Measurements from ENCODE around the gene NCOA1.
A peak's percentile ranks its signal among the peaks of the same experiment; 100 is the strongest.

The NCOA1 gene

DNA sequence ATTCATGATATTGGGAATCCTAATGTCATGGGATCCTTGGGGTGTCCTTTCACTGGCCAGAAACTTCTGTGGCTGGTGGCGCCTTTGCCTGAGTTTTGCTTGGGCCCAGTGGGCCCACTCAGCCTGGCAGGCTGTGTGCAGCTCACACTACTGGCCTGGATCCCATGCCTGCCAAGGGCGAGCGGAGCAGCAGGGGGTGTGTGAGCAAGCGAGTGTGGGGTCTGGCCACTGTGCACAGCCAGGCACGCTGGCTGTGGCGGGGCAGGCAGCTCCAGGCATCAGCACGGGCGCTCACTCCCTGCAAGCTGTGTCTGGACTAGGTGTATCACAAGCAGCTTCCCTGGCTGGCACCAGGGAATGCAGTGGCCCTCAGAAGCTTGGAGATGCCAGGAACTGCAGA is 74.5 kb downstream of the NCOA1 start:
- H3K4me2 ChIP-seq (ENCODE audit: insufficient read depth, low read length, poor library complexity, severe bottlenecking) = no peak overlapping the region
- DNase-seq (ENCODE audit: low spot score) = no peak
- no peak overlapping the region for H2AK5ac ChIP-seq (ENCODE audit: low read depth, low read length)
- no peak overlapping the region for H3K23ac ChIP-seq (ENCODE audit: low read depth, low read length, poor library complexity)
- no peak overlapping the region for H2BK15ac ChIP-seq (ENCODE audit: low read length)
- H4K8ac ChIP-seq (ENCODE audit: low read depth, low read length) = no peak overlapping the region
- H3K79me1 ChIP-seq (ENCODE audit: low read depth, low read length) = no peaks in the 10 kb centered on the region
- peak overlapping the region in 1 of 2 donors; percentile 64 for H3K4me3 ChIP-seq (ENCODE audit: low read length in 2 of 2)
- H2BK12ac ChIP-seq (ENCODE audit: low read length) = no peak overlapping the region
- H3K27ac ChIP-seq (replicated peaks; ENCODE audit: low read length) = no peak overlapping the region
- no peaks in the 10 kb centered on the region for H3K27me3 ChIP-seq (ENCODE audit: control insufficient read depth in 3 of 3, insufficient read depth in 3 of 3, low read depth in 1 of 3, low read length in 3 of 3)
- H2AFZ ChIP-seq (ENCODE audit: low read length) = no peak overlapping the region
- H3K9ac ChIP-seq (ENCODE audit: low read depth, low read length, poor library complexity) = no peak overlapping the region
- H3K4ac ChIP-seq (ENCODE audit: low read length) = no peak overlapping the region
- no peak overlapping the region for H3K18ac ChIP-seq (ENCODE audit: low read length)
- H2BK120ac ChIP-seq (ENCODE audit: low read depth, low read length) = no peak overlapping the region
- H3K14ac ChIP-seq (ENCODE audit: low read length) = no peak overlapping the region
- WGBS, 2 donors (ENCODE audit: extremely low coverage in 2 of 2, insufficient read length in 2 of 2, insufficient replicate concordance in 1 of 2) = no CpG with 5 or more reads among the region's 8 CpGs
- H4K91ac ChIP-seq (ENCODE audit: low read depth, low read length, poor library complexity) = no peak overlapping the region
- H3K36me3 ChIP-seq (replicated peaks in 1 of 2; ENCODE audit: control insufficient read depth in 2 of 2, insufficient read depth in 2 of 2, low read length in 2 of 2) = peaks cover 0 to 31% of the 10 kb centered on the region in 2 donors
- H2BK5ac ChIP-seq (ENCODE audit: low read length) = no peak overlapping the region
- peaks cover 16 to 23% of the 10 kb centered on the region in 2 donors for H3K9me3 ChIP-seq (replicated peaks in 1 of 2; ENCODE audit: control insufficient read depth in 2 of 2, insufficient read depth in 1 of 2, low read depth in 1 of 2, low read length in 2 of 2)
- no peaks in the 10 kb centered on the region for H3K4me1 ChIP-seq (ENCODE audit: control insufficient read depth in 2 of 2, insufficient read depth in 1 of 2, low read depth in 1 of 2, low read length in 2 of 2)

DNA sequence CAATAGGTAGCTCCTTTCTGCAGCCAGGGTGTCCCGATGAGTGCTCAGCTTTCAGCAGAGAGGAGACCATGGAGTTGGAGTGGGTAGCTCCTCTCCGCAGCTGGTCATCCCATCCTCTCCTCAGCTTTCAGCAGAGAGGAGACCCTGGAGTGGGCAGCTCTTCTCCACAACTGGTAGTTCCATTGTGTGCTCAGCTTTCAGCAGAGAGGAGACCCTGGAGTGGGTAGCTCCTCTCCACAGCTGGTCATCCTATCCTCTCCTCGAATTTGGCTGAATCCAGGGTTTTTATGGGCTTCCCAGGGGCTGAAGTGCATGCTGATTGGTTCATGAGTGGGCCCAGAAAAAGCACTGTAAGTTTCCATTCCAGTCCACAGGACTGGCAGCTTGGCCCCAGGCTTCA is 75.2 kb downstream of the NCOA1 start:
- Histone ChIP-seq H2AK5ac (ENCODE audit: low read depth, low read length) (no peak overlapping the region), H3K9me3 (replicated peaks in 1 of 2; ENCODE audit: control insufficient read depth in 2 of 2, insufficient read depth in 1 of 2, low read depth in 1 of 2, low read length in 2 of 2) (peaks cover 16 to 23% of the 10 kb centered on the region in 2 donors), H4K8ac (ENCODE audit: low read depth, low read length) (no peak overlapping the region), H3K27ac (replicated peaks; ENCODE audit: low read length) (no peak overlapping the region), H3K4ac (ENCODE audit: low read length) (no peak overlapping the region), H3K14ac (ENCODE audit: low read length) (no peak overlapping the region), H3K4me2 (ENCODE audit: insufficient read depth, low read length, poor library complexity, severe bottlenecking) (no peak overlapping the region), H3K36me3 (replicated peaks in 1 of 2; ENCODE audit: control insufficient read depth in 2 of 2, insufficient read depth in 2 of 2, low read length in 2 of 2) (peaks cover 0 to 31% of the 10 kb centered on the region in 2 donors), H3K18ac (ENCODE audit: low read length) (no peak overlapping the region), H3K27me3 (ENCODE audit: control insufficient read depth in 3 of 3, insufficient read depth in 3 of 3, low read depth in 1 of 3, low read length in 3 of 3) (no peaks in the 10 kb centered on the region), H3K23ac (ENCODE audit: low read depth, low read length, poor library complexity) (no peak overlapping the region), H3K4me1 (ENCODE audit: control insufficient read depth in 2 of 2, insufficient read depth in 1 of 2, low read depth in 1 of 2, low read length in 2 of 2) (no peaks in the 10 kb centered on the region), H2AFZ (ENCODE audit: low read length) (no peak overlapping the region), H3K9ac (ENCODE audit: low read depth, low read length, poor library complexity) (no peak overlapping the region), H2BK15ac (ENCODE audit: low read length) (no peak overlapping the region), H2BK120ac (ENCODE audit: low read depth, low read length) (no peak overlapping the region), H2BK12ac (ENCODE audit: low read length) (no peak overlapping the region), H2BK5ac (ENCODE audit: low read length) (no peak overlapping the region), H4K91ac (ENCODE audit: low read depth, low read length, poor library complexity) (no peak overlapping the region), H3K79me1 (ENCODE audit: low read depth, low read length) (no peaks in the 10 kb centered on the region), H3K4me3 (ENCODE audit: low read length in 2 of 2) (no peak overlapping the region)
- no peak for DNase-seq (ENCODE audit: low spot score)
- no CpG with 5 or more reads among the region's 3 CpGs for WGBS, 2 donors (ENCODE audit: extremely low coverage in 2 of 2, insufficient read length in 2 of 2, insufficient replicate concordance in 1 of 2)

DNA sequence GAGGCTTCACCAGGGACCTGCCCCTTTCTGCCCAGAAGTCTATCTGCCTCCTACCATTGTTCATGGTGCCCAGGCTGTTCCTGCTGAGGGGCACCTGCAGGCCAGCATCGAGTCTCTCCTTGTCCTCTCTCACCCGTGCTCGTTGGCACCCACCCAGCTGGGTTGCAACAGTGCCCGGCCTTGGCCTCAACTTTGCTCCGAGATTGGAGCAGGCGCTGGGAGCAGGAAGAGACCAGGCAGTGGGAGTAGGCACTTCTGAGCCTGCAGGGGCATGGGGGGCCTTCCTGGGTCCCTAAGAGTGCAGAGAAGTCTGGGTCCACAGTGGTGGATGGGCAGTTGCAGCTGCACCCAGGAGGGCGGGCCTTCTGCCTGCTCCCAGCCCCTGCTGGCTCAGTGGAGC is 75.6 kb downstream of the NCOA1 start:
- Histone ChIP-seq H3K9me3 (replicated peaks in 1 of 2; ENCODE audit: control insufficient read depth in 2 of 2, insufficient read depth in 1 of 2, low read depth in 1 of 2, low read length in 2 of 2) (peaks cover 16 to 23% of the 10 kb centered on the region in 2 donors), H4K8ac (ENCODE audit: low read depth, low read length) (no peak overlapping the region), H3K36me3 (replicated peaks in 1 of 2; ENCODE audit: control insufficient read depth in 2 of 2, insufficient read depth in 2 of 2, low read length in 2 of 2) (peaks cover 0 to 31% of the 10 kb centered on the region in 2 donors), H3K27ac (replicated peaks; ENCODE audit: low read length) (no peak overlapping the region), H3K9ac (ENCODE audit: low read depth, low read length, poor library complexity) (no peak overlapping the region), H4K91ac (ENCODE audit: low read depth, low read length, poor library complexity) (no peak overlapping the region), H3K23ac (ENCODE audit: low read depth, low read length, poor library complexity) (peak overlapping the region; percentile 23), H3K4me2 (ENCODE audit: insufficient read depth, low read length, poor library complexity, severe bottlenecking) (no peak overlapping the region), H3K4me1 (ENCODE audit: control insufficient read depth in 2 of 2, insufficient read depth in 1 of 2, low read depth in 1 of 2, low read length in 2 of 2) (no peaks in the 10 kb centered on the region), H2BK12ac (ENCODE audit: low read length) (no peak overlapping the region), H2BK120ac (ENCODE audit: low read depth, low read length) (no peak overlapping the region), H2AK5ac (ENCODE audit: low read depth, low read length) (no peak overlapping the region), H3K4ac (ENCODE audit: low read length) (no peak overlapping the region), H3K79me1 (ENCODE audit: low read depth, low read length) (no peaks in the 10 kb centered on the region), H3K4me3 (ENCODE audit: low read length in 2 of 2) (no peak overlapping the region), H3K14ac (ENCODE audit: low read length) (no peak overlapping the region), H2AFZ (ENCODE audit: low read length) (no peak overlapping the region), H2BK15ac (ENCODE audit: low read length) (no peak overlapping the region), H2BK5ac (ENCODE audit: low read length) (no peak overlapping the region), H3K18ac (ENCODE audit: low read length) (no peak overlapping the region), H3K27me3 (ENCODE audit: control insufficient read depth in 3 of 3, insufficient read depth in 3 of 3, low read depth in 1 of 3, low read length in 3 of 3) (no peaks in the 10 kb centered on the region)
- DNase-seq (ENCODE audit: low spot score) = no peak
- WGBS, 2 donors (ENCODE audit: extremely low coverage in 2 of 2, insufficient read length in 2 of 2, insufficient replicate concordance in 1 of 2) = no CpG with 5 or more reads among the region's 7 CpGs

DNA sequence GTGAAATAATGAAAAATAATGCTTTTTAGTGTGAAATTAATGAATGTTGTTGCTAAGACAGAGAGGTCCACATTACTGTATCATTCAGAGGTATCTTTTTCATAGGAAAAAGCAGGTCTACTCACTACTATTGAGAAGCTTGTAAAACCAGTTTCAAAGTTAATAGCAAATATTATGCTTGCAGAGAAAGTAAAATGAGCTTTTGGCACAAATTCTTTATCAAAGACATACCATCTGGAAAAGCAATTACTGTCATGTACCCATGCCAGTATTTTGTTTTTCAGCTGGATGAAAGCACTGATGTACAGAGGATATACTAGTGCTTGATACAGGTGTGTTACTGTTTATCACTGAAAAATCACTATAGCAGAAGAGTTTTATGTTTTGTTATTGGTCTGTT is 77.5 kb downstream of the NCOA1 start:
- Histone ChIP-seq H3K4me1 (ENCODE audit: control insufficient read depth in 2 of 2, insufficient read depth in 1 of 2, low read depth in 1 of 2, low read length in 2 of 2) (no peaks in the 10 kb centered on the region), H4K91ac (ENCODE audit: low read depth, low read length, poor library complexity) (no peak overlapping the region), H3K4me3 (ENCODE audit: low read length in 2 of 2) (no peak overlapping the region), H2AK5ac (ENCODE audit: low read depth, low read length) (no peak overlapping the region), H3K9ac (ENCODE audit: low read depth, low read length, poor library complexity) (no peak overlapping the region), H3K23ac (ENCODE audit: low read depth, low read length, poor library complexity) (no peak overlapping the region), H2BK5ac (ENCODE audit: low read length) (no peak overlapping the region), H3K4ac (ENCODE audit: low read length) (no peak overlapping the region), H3K27ac (replicated peaks; ENCODE audit: low read length) (no peak overlapping the region), H2AFZ (ENCODE audit: low read length) (no peak overlapping the region), H3K14ac (ENCODE audit: low read length) (no peak overlapping the region), H3K36me3 (replicated peaks in 1 of 2; ENCODE audit: control insufficient read depth in 2 of 2, insufficient read depth in 2 of 2, low read length in 2 of 2) (peaks cover 0 to 31% of the 10 kb centered on the region in 2 donors), H2BK12ac (ENCODE audit: low read length) (no peak overlapping the region), H2BK15ac (ENCODE audit: low read length) (no peak overlapping the region), H3K9me3 (replicated peaks in 1 of 2; ENCODE audit: control insufficient read depth in 2 of 2, insufficient read depth in 1 of 2, low read depth in 1 of 2, low read length in 2 of 2) (peaks cover 16 to 23% of the 10 kb centered on the region in 2 donors), H3K4me2 (ENCODE audit: insufficient read depth, low read length, poor library complexity, severe bottlenecking) (no peak overlapping the region), H4K8ac (ENCODE audit: low read depth, low read length) (no peak overlapping the region), H3K18ac (ENCODE audit: low read length) (no peak overlapping the region), H3K79me1 (ENCODE audit: low read depth, low read length) (no peaks in the 10 kb centered on the region), H2BK120ac (ENCODE audit: low read depth, low read length) (no peak overlapping the region), H3K27me3 (ENCODE audit: control insufficient read depth in 3 of 3, insufficient read depth in 3 of 3, low read depth in 1 of 3, low read length in 3 of 3) (no peaks in the 10 kb centered on the region)
- no peak for DNase-seq (ENCODE audit: low spot score)
